H1 (cell line): ENCODE measurements around the gene RHEB. TPM values are rescaled to one million over a fixed set of nuclear protein-coding genes. Genes with fewer than 3 reads are reported as not detected.
A peak's percentile ranks its signal among the peaks of the same experiment; 100 is the strongest.

Experiments used
- CTCF ChIA-PET: fragments of 300-600 bp; sonication (Branson Sonifier 250); formaldehyde crosslinking; loops from one replicate; lab custom pipeline; 2021; ENCODE audit not compliant: partially characterized antibody; lab: Charles Lee
- POLR2A ChIA-PET: fragments of 300-600 bp; sonication (Branson Sonifier 250); formaldehyde crosslinking; loops from one replicate; lab custom pipeline; 2021; ENCODE audit warnings: inconsistent platforms; ENCODE audit not compliant: partially characterized antibody; lab: Charles Lee
- DNase-seq, 2 experiments: peaks; one replicate each; pipeline versions ENCODE4 v3.0.0 to v3.0.0-alpha.2; 2010 to 2022; ENCODE audit warnings: low spot score in 2 of 2, low read depth in 1 of 2, mixed read lengths in 1 of 2
- FAIRE-seq: peaks from 2 replicates; lab custom pipeline; 2011; peaks lifted over from hg19 to GRCh38; lab: Jason Lieb, UNC
- H2AFZ ChIP-seq: 2 replicates; pipeline ENCODE4 v1.8.1; 2012; ENCODE audit warnings: low read length, inconsistent platforms
- H2AK5ac ChIP-seq: 2 replicates; pipeline ENCODE4 v1.6.1; 2013; ENCODE audit warnings: low read depth, low read length
- H2BK120ac ChIP-seq: replicated peaks from 2 replicates; pipeline ENCODE3; 2013; ENCODE audit warnings: low read depth, low read length, inconsistent platforms
- H2BK12ac ChIP-seq: 2 replicates; pipeline ENCODE4 v1.6.1; 2013; ENCODE audit warnings: low read depth, low read length
- H2BK15ac ChIP-seq: 2 replicates; pipeline ENCODE4 v1.6.1; 2013; ENCODE audit warnings: low read length
- H2BK20ac ChIP-seq: 2 replicates; pipeline ENCODE4 v1.6.1; 2013; ENCODE audit warnings: low read length
- H2BK5ac ChIP-seq: 2 replicates; pipeline ENCODE4 v1.6.1; 2013; ENCODE audit warnings: low read depth, low read length
- H3K14ac ChIP-seq: 2 replicates; pipeline ENCODE4 v1.6.1; 2013; ENCODE audit warnings: inconsistent platforms; ENCODE audit not compliant: insufficient read length
- H3K18ac ChIP-seq: 2 replicates; pipeline ENCODE4 v1.6.1; 2013; ENCODE audit warnings: low read length; ENCODE audit errors: extremely low read depth
- H3K23ac ChIP-seq: 2 replicates; pipeline ENCODE4 v1.6.1; 2013; ENCODE audit warnings: inconsistent platforms; ENCODE audit not compliant: insufficient read length
- H3K23me2 ChIP-seq: 2 replicates; pipeline ENCODE4 v1.6.1; 2013; ENCODE audit warnings: low read depth, low read length
- H3K27ac ChIP-seq: 2 replicates; pipeline ENCODE4 v1.6.1; 2011; ENCODE audit warnings: low read depth, low read length, inconsistent platforms
- H3K27me3 ChIP-seq, 4 experiments: replicated peaks in 1 of 4; 1 replicate in 1 of 4; 2 replicates in 3 of 4; pipeline versions ENCODE4 v1.6.1 to v1.8.1; 2011 to 2013; ENCODE audit warnings: low read length in 3 of 4, mild to moderate bottlenecking in 3 of 4, inconsistent platforms in 2 of 4, mixed read lengths in 2 of 4, moderate library complexity in 1 of 4; ENCODE audit not compliant: control insufficient read depth in 3 of 4, insufficient read depth in 3 of 4; ENCODE audit errors: extremely low read depth in 1 of 4
- H3K36me3 ChIP-seq, 4 experiments: 2 replicates each; pipeline versions ENCODE4 v1.6.1 to v1.8.1; 2011 to 2013; ENCODE audit warnings: mild to moderate bottlenecking in 4 of 4, low read length in 3 of 4, moderate library complexity in 2 of 4, control low read depth in 1 of 4, inconsistent platforms in 1 of 4; ENCODE audit not compliant: insufficient read depth in 4 of 4, control insufficient read depth in 2 of 4
- H3K4ac ChIP-seq: replicated peaks from 2 replicates; pipeline ENCODE3; 2013; ENCODE audit warnings: low read length, low read depth, mixed read lengths, inconsistent platforms; ENCODE audit not compliant: insufficient read length
- H3K4me1 ChIP-seq, 4 experiments: replicated peaks in 1 of 4; 1 replicate in 1 of 4; 2 replicates in 3 of 4; pipeline versions ENCODE4 v1.6.1 to v1.8.1; 2011 to 2013; ENCODE audit warnings: low read length in 3 of 4, inconsistent platforms in 2 of 4, mixed read lengths in 1 of 4; ENCODE audit not compliant: insufficient read depth in 4 of 4, control insufficient read depth in 3 of 4
- H3K4me2 ChIP-seq, 2 experiments: 2 replicates each; pipeline versions ENCODE4 v1.6.1 to v1.8.1; 2011 to 2013; ENCODE audit warnings: low read depth in 2 of 2, low read length in 2 of 2, control low read depth in 1 of 2, inconsistent platforms in 1 of 2, mild to moderate bottlenecking in 1 of 2; ENCODE audit not compliant: insufficient read depth in 1 of 2
- H3K4me3 ChIP-seq, 4 experiments: fragments of 200-600, 300-600 bp in 1 of 4; sonication (generic), shearing (Covaris generic), sonication (Bioruptor Twin) in 1 of 4; 2 replicates each; pipeline versions ENCODE4 v1.5.1 to v1.8.1; 2011 to 2016; ENCODE audit warnings: low read length in 4 of 4, low read depth in 3 of 4, control low read depth in 2 of 4, inconsistent platforms in 2 of 4, mild to moderate bottlenecking in 2 of 4, mixed read lengths in 1 of 4, moderate library complexity in 1 of 4; ENCODE audit not compliant: insufficient read depth in 2 of 4; ENCODE audit errors: extremely low read depth in 1 of 4
- H3K56ac ChIP-seq: replicated peaks from 2 replicates; pipeline ENCODE3; 2013; ENCODE audit warnings: low read depth, mild to moderate bottlenecking, mixed read lengths, low read length, inconsistent platforms; ENCODE audit not compliant: insufficient read length
- H3K79me1 ChIP-seq: 2 replicates; pipeline ENCODE4 v1.6.1; 2013; ENCODE audit warnings: low read depth, low read length, control low read depth
- H3K79me2 ChIP-seq, 2 experiments: 2 replicates each; pipeline versions ENCODE4 v1.6.1 to v1.8.1; 2012 to 2013; ENCODE audit warnings: low read length in 2 of 2, mild to moderate bottlenecking in 2 of 2, inconsistent platforms in 1 of 2; ENCODE audit not compliant: insufficient read depth in 2 of 2, control insufficient read depth in 1 of 2
- H3K9ac ChIP-seq, 4 experiments: replicated peaks in 1 of 4; 1 replicate in 1 of 4; 2 replicates in 3 of 4; pipeline versions ENCODE4 v1.6.1 to v1.8.1; 2011 to 2013; ENCODE audit warnings: low read depth in 3 of 4, low read length in 3 of 4, control low read depth in 2 of 4, mild to moderate bottlenecking in 2 of 4, moderate library complexity in 2 of 4, inconsistent platforms in 1 of 4; ENCODE audit errors: extremely low read depth in 1 of 4
- H3K9me3 ChIP-seq, 2 experiments: 2 replicates each; pipeline versions ENCODE4 v1.6.1 to v1.8.1; 2012 to 2013; ENCODE audit warnings: mild to moderate bottlenecking in 2 of 2, moderate library complexity in 2 of 2, control low read depth in 1 of 2, inconsistent platforms in 1 of 2, low read depth in 1 of 2, low read length in 1 of 2, mixed read lengths in 1 of 2; ENCODE audit not compliant: insufficient read depth in 2 of 2
- H4K20me1 ChIP-seq, 2 experiments: replicated peaks in 1 of 2; 2 replicates each; pipeline versions ENCODE3 to v1.8.1; 2011 to 2013; ENCODE audit warnings: inconsistent platforms in 2 of 2, low read length in 2 of 2, mild to moderate bottlenecking in 1 of 2; ENCODE audit not compliant: insufficient read depth in 2 of 2, control insufficient read depth in 1 of 2
- H4K5ac ChIP-seq: 2 replicates; pipeline ENCODE4 v1.6.1; 2013; ENCODE audit warnings: low read length, low read depth, mixed read lengths, inconsistent platforms; ENCODE audit not compliant: insufficient read length
- H4K8ac ChIP-seq: 2 replicates; pipeline ENCODE4 v1.8.0; 2013; ENCODE audit warnings: mild to moderate bottlenecking, moderate library complexity, low read length, inconsistent platforms; ENCODE audit not compliant: insufficient read depth; ENCODE audit errors: extremely low read depth
- H4K91ac ChIP-seq: replicated peaks from 2 replicates; pipeline ENCODE3; 2013; ENCODE audit warnings: low read length, mixed read lengths, inconsistent platforms; ENCODE audit not compliant: insufficient read length
- CHD1 ChIP-seq: IDR thresholded peaks from 2 replicates; pipeline ENCODE4 v1.6.1; 2012; ENCODE audit warnings: low read depth, low read length, improper control_type of control experiment
- KDM1A ChIP-seq: fragments of 200-600, 300-600 bp; sonication (generic); IDR thresholded peaks from 2 replicates; pipeline ENCODE4 v1.7.1; 2016; ENCODE audit warnings: mild to moderate bottlenecking, low read length, borderline replicate concordance
- RNF2 ChIP-seq: fragments of 200-900, 300-1000 bp; sonication (generic); IDR thresholded peaks from 2 replicates; pipeline ENCODE4 v1.7.1; 2016; ENCODE audit warnings: borderline replicate concordance, low read depth, mild to moderate bottlenecking, antibody characterized with exemption, low read length; ENCODE audit not compliant: poor library complexity, severe bottlenecking; ENCODE audit errors: missing control alignments
- SUZ12 ChIP-seq: fragments of 200-600 bp; sonication (generic); IDR thresholded peaks from 2 replicates; pipeline ENCODE4 v1.6.1; 2012; ENCODE audit warnings: mild to moderate bottlenecking, inconsistent platforms, low read length, moderate library complexity, mixed read lengths
- TAF7 ChIP-seq: optimal IDR thresholded peaks from 2 replicates; pipeline ENCODE3; 2011; ENCODE audit warnings: low read depth, mild to moderate bottlenecking, inconsistent platforms, low read length, moderate library complexity, borderline replicate concordance
- TEAD4 ChIP-seq: IDR thresholded peaks from 2 replicates; pipeline ENCODE4 v1.6.1; 2012; ENCODE audit warnings: low read depth, low read length, inconsistent platforms, mixed read lengths
- WGBS, 2 experiments: shearing (Covaris generic) in 1 of 2; methylation state at CpG; one replicate each; pipeline versions ENCODE4 v1.1.6 to v1.1.7; 2013 to 2015; ENCODE audit warnings: low lambda C conversion rate in 2 of 2, mixed read lengths in 2 of 2, inconsistent platforms in 1 of 2, low coverage in 1 of 2, missing lambda C conversion rate in 1 of 2; ENCODE audit not compliant: insufficient replicate concordance in 2 of 2, insufficient coverage in 1 of 2, insufficient read length in 1 of 2; ENCODE audit errors: extremely low coverage in 1 of 2, missing lambda C conversion rate in 1 of 2; 5-methylcytosine and 5-hydroxymethylcytosine counted together
- polyA plus RNA-seq, 7 experiments: library from polyadenylated mRNA; depleted of rRNA in 3 of 7; stranded (reverse) in 5 of 7; unstranded in 2 of 7; fragments of >200 nt in 5 of 7; fragments of 200-250 nt in 2 of 7; gene quantifications; 1 replicate in 5 of 7; 2 replicates in 1 of 7; 4 replicates in 1 of 7; pipeline versions ENCODE4 v1.2.1 to v1.2.3, GENCODE V29; 2011 to 2013; ENCODE audit warnings: missing spikeins in 2 of 7, mixed read lengths in 2 of 7
- total RNA-seq: library from RNA; stranded (reverse); fragmentation: NEBNext Ultra II Directional; extraction: Animal tissue kit (Norgen Biotek cat#: 25700); gene quantifications from 2 replicates; pipeline ENCODE4 v1.2.1, GENCODE V29; 2021

The RHEB gene
- total and polyA plus RNA-seq, 2 of the 8 experiments (the other 6 are each of a cell fraction or from before 2014, with no cell fraction given), result 60.8 to 132 TPM

DNA sequence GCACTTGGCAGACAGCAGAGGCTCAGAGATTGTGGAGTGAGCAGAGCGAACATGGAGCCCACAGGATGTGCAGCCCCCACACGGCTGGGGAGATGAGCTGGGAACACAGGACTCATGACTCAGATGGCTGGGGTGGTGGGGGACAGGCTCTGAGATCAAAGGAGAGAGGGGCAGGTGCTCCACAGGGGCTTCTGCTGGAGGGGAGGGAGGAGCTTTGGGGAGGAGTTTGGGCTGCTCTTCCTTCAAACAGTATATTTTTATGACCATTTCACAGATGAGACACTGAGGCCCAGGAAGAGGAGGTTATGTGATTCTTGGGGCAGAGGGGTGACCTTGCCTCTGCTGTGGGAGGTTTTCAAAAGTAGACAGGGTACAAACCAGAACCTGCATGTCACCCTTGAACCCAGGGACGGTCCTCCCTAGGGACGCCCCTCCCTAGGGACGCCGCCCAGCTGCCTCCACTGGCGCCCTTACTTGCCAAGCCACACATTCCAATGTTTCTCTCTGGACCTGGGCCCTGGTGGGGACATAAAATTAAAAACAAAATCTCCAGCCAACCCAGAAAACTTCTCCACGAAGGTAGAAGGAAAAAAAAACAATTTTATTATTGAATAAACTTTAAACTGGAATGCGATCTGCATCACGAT is 78.8 kb downstream of the RHEB start:
- Histone ChIP-seq H2AFZ (peak overlapping the region; percentile 79; the same call in 1 of the 2 replicates), H2BK20ac (peak overlapping the region; percentile 97), H3K4me3 (peak overlapping the region; percentile 37 to 66 (median 57)), H2BK12ac (peak overlapping the region; percentile 96; the same call in 1 of the 2 replicates), H3K9ac (no peak overlapping the region), H4K5ac (peak overlapping the region; percentile 8), H2AK5ac (no peak overlapping the region), H3K79me2 (no peaks in the 10 kb centered on the region), H3K56ac (no peak overlapping the region), H3K23ac (no peak overlapping the region), H2BK5ac (peak overlapping the region; percentile 94; the same call in 1 of the 2 replicates), H3K9me3 (no peaks in the 10 kb centered on the region), H3K18ac (peak overlapping the region; percentile 95), H2BK15ac (no peak overlapping the region), H4K20me1 (no peaks in the 10 kb centered on the region), H3K23me2 (peaks cover 8% of the 10 kb centered on the region; the same call in 1 of the 2 replicates), H3K4me2 (peak overlapping the region; percentile 79 to 84), H3K14ac (no peak overlapping the region), H3K36me3 (no peaks in the 10 kb centered on the region), H4K8ac (0 out of 2 replicates have a peak overlapping the region, but pooled peaks have one; percentile 45), H2BK120ac (no peak overlapping the region), H3K79me1 (no peaks in the 10 kb centered on the region), H3K4ac (peak overlapping the region; percentile 96), H3K27ac (no peak overlapping the region), H3K4me1 (peaks cover 0 to 17% (median 6%) of the 10 kb centered on the region in 4 experiments; a peak in 6 of 7 replicates), H3K27me3 (peaks cover 0 to 7% (median 6%) of the 10 kb centered on the region in 4 experiments; a peak in 4 of 7 replicates), H4K91ac (peak overlapping the region; percentile 93)
- ChIA-PET CTCF (interaction anchor here (0.6 to 2.9 kb wide), 17 partner anchors 8 to 350 kb away, joined by 3 to 12 read pairs (median 3); partner anchors contain the start of gene WDR86), POLR2A (interaction anchor here (0.6 to 2.1 kb wide), 7 partner anchors 8 to 342 kb away, joined by 3 to 8 read pairs (median 4); partner anchors contain the start of gene WDR86)
- FAIRE-seq (no peak), DNase-seq (no peak)
- 61% methylated on average over 10 of the region's 10 CpGs; no CpG with 5 or more reads in 1 of the 2 experiments for WGBS, 2 experiments
- TF ChIP-seq CHD1, result no peak
- no peak for TF ChIP-seq TAF7
- no peak for TF ChIP-seq RNF2
- TF ChIP-seq KDM1A, result peak; percentile 64; the same call in 1 of the 2 replicates
- no peak for TF ChIP-seq TEAD4
- TF ChIP-seq SUZ12, result peak; percentile 2; the same call in 1 of the 2 replicates
